DOHH2 (cell line): ENCODE data around the gene BARX2.

ENCODE experiments used
- EZH2phosphoT487 ChIP-seq: fragments of 200-600 bp; sonication (generic); IDR thresholded peaks from 2 replicates; pipeline ENCODE4 v1.6.1; 2017; ENCODE audit warnings: borderline replicate concordance, mild to moderate bottlenecking, antibody characterized with exemption, low read length, moderate library complexity, mixed read lengths
- TF ChIP-seq, protein P1 (sequence below): fragments of 200-600 bp; sonication (generic); IDR thresholded peaks from one replicate; pipeline ENCODE4 v1.5.1; 2014; ENCODE audit warnings: antibody characterized with exemption, mild to moderate bottlenecking, low read depth, low read length; ENCODE audit not compliant: poor library complexity, severe bottlenecking

DNA sequence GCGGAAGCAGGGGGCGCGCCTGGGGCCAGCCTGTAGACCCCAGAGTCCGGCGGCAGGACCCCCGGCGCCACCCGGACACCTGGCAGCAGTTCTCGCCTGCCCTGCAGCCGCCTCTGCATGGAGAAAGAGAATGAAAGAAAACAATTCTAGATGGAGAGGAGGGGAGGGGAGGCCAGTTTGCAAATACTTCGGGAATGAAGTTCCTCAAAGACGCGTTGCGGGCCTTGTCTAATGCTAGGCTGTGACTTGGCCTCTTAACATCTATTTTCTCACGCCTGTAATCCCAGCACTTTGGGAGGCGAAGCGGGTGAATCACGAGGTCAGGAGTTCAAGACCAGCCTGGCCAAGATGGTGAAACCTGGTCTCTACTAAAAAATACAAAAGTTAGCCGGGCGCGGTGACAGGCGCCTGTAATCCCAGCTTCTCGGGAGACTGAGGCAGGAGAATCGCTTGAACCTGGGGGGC is 2.1 kb upstream of the BARX2 start:
- TF ChIP-seq, protein P1, sequence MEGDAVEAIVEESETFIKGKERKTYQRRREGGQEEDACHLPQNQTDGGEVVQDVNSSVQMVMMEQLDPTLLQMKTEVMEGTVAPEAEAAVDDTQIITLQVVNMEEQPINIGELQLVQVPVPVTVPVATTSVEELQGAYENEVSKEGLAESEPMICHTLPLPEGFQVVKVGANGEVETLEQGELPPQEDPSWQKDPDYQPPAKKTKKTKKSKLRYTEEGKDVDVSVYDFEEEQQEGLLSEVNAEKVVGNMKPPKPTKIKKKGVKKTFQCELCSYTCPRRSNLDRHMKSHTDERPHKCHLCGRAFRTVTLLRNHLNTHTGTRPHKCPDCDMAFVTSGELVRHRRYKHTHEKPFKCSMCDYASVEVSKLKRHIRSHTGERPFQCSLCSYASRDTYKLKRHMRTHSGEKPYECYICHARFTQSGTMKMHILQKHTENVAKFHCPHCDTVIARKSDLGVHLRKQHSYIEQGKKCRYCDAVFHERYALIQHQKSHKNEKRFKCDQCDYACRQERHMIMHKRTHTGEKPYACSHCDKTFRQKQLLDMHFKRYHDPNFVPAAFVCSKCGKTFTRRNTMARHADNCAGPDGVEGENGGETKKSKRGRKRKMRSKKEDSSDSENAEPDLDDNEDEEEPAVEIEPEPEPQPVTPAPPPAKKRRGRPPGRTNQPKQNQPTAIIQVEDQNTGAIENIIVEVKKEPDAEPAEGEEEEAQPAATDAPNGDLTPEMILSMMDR: no peak
- TF ChIP-seq EZH2phosphoT487: no peak
